PC-3 (cell line): ENCODE results near the gene NOSIP. TPM values are rescaled to one million over a fixed set of nuclear protein-coding genes. Genes with fewer than 3 reads are reported as not detected.

Experiments used
- ATAC-seq: fragments of 200-7000 bp; cut with Tn5 transposase; 2 replicates; pipeline ENCODE4 v1.9.1; 2020; ENCODE audit warnings: mild to moderate bottlenecking, moderate library complexity
- BruUV-seq: library from RNA; stranded (reverse); fragments of 400-500 nt; replicated peaks from 2 replicates; lab custom pipeline; 2021; lab: Mats Ljungman, UMichigan
- CTCF ChIA-PET: fragments of 300-600 bp; sonication (Branson Sonifier 250); formaldehyde crosslinking; loops from one replicate; lab custom pipeline; 2022; ENCODE audit warnings: antibody characterized with exemption; lab: Charles Lee
- POLR2A ChIA-PET: fragments of 300-600 bp; sonication (Branson Sonifier 250); formaldehyde crosslinking; loops from one replicate; lab custom pipeline; 2022; ENCODE audit warnings: antibody characterized with exemption; ENCODE audit not compliant: unreplicated experiment; lab: Charles Lee
- DNase-seq: peaks from one replicate; pipeline ENCODE4 v3.0.0-alpha.2; 2015
- H2AFZ ChIP-seq: fragments of 300-600 bp; sonication (generic); 2 replicates; pipeline ENCODE4 v1.6.0; 2016; ENCODE audit warnings: antibody characterized with exemption, low read length
- H3F3A ChIP-seq: fragments of 300-600 bp; sonication (generic); one replicate; pipeline ENCODE4 v1.6.0; 2017; ENCODE audit warnings: antibody characterized with exemption, low read length, control low read depth, mild to moderate bottlenecking; ENCODE audit not compliant: unreplicated experiment
- H3K27ac ChIP-seq: fragments of 300-600 bp; sonication (generic); 2 replicates; pipeline ENCODE4 v1.5.1; 2016; ENCODE audit warnings: mild to moderate bottlenecking, low read length
- H3K27me3 ChIP-seq: fragments of 300-600 bp; sonication (generic); 2 replicates; pipeline ENCODE4 v1.6.1; 2016; ENCODE audit warnings: low read length, mixed read lengths
- H3K36me3 ChIP-seq: fragments of 300-600 bp; sonication (generic); 2 replicates; pipeline ENCODE4 v1.6.1; 2016; ENCODE audit warnings: low read depth, mixed run types, low read length, mixed read lengths
- H3K4me1 ChIP-seq: fragments of 300-600 bp; sonication (generic); 2 replicates; pipeline ENCODE4 v1.5.1; 2016; ENCODE audit warnings: low read length; ENCODE audit not compliant: insufficient read depth
- H3K4me2 ChIP-seq: fragments of 300-600 bp; sonication (generic); 2 replicates; pipeline ENCODE4 v1.6.0; 2016; ENCODE audit warnings: low read length
- H3K4me3 ChIP-seq: fragments of 300-600 bp; sonication (generic); 2 replicates; pipeline ENCODE4 v1.5.1; 2016; ENCODE audit warnings: mild to moderate bottlenecking, low read length, mixed read lengths
- H3K79me2 ChIP-seq: fragments of 300-600 bp; sonication (generic); 2 replicates; pipeline ENCODE4 v1.6.1; 2017; ENCODE audit warnings: low read length, mixed read lengths
- H3K9ac ChIP-seq: fragments of 300-600 bp; sonication (generic); 2 replicates; pipeline ENCODE4 v1.6.0; 2016; ENCODE audit warnings: mild to moderate bottlenecking, low read length
- H3K9me2 ChIP-seq: fragments of 300-600 bp; sonication (generic); replicated peaks from 2 replicates; pipeline ENCODE4 v1.6.1; 2016; ENCODE audit warnings: mixed run types, low read length, mixed read lengths
- H3K9me3 ChIP-seq: fragments of 300-600 bp; sonication (generic); 2 replicates; pipeline ENCODE4 v1.6.1; 2016; ENCODE audit warnings: low read length, mixed read lengths
- H4K20me1 ChIP-seq: fragments of 300-600 bp; sonication (generic); 2 replicates; pipeline ENCODE4 v1.6.1; 2016; ENCODE audit warnings: low read length, mixed read lengths
- CTCF ChIP-seq: fragments of 300-600 bp; sonication (generic); conservative IDR thresholded peaks from 2 replicates; pipeline ENCODE4 v1.5.1; 2017; ENCODE audit warnings: antibody characterized with exemption, low read depth, mild to moderate bottlenecking, low read length
- EZH2 ChIP-seq: fragments of 300-600 bp; sonication (generic); IDR thresholded peaks from one replicate; pipeline ENCODE4 v1.6.1; 2017; ENCODE audit warnings: antibody characterized with exemption, mild to moderate bottlenecking, low read length; ENCODE audit not compliant: unreplicated experiment
- EZH2phosphoT487 ChIP-seq: fragments of 300-600 bp; sonication (generic); IDR thresholded peaks from 2 replicates; pipeline ENCODE4 v1.6.1; 2018; ENCODE audit warnings: mild to moderate bottlenecking, antibody characterized with exemption, low read length, borderline replicate concordance
- intact Hi-C: fragments of 100-400 bp; cut with micrococcal nuclease; formaldehyde crosslinking; loops from 2 replicates; pipeline ENCODE4 v1.9.0; 2023
- total RNA-seq: library from RNA; depleted of rRNA; stranded (reverse); fragments of >200 nt; gene quantifications from 2 replicates; pipeline ENCODE4 v1.2.3, GENCODE V29; 2014

Gene NOSIP
- total RNA-seq, 1 experiment from 2014 or later: 195 TPM

DNA sequence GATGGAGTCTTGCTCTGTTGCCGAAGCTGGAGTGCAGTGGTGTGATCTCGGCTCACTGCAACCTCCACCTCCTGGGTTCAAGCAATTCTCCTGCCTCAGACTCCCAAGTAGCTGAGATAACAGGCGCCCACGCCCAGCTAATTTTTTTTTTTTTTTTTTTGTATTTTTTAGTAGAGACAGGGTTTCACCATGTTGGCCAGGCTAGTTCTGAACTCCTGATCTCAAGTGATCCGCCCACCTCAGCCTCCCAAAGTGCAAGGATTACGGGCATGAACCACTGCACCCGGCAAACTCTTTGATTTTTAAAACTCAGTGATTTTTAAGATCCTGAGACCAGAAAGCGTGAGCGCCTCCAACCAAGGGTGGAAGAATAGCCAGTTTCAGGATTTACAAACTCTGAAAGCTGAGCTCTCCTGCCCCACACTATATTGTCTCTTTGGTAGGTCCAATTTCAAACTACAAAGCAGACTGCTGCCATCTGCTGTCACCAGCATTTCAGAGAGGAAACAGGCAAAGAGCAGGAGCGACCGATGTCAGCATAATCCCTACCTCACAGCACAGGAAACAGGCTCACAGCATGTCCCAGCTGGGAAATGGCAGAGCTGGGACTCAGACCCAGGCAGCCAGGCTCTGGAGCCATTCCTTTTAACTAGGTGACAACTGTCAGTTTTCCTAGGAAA, 9.2 kb downstream of the NOSIP start:
- peaks cover 16% of the 10 kb centered on the region; the same call in 1 of the 2 replicates for H3K4me1 ChIP-seq
- no peaks in the 10 kb centered on the region for H3F3A ChIP-seq
- CTCF ChIA-PET: interaction anchor here (0.6 to 0.7 kb wide), 3 partner anchors 25 to 94 kb away, joined by 3 to 4 read pairs (median 3); no protein-coding TSS in a partner anchor
- H3K9me2 ChIP-seq: no peaks in the 10 kb centered on the region
- H3K9ac ChIP-seq: no peak overlapping the region
- no peaks in the 10 kb centered on the region for H3K27me3 ChIP-seq
- no peak overlapping the region for H3K4me2 ChIP-seq
- intact Hi-C loops: loop anchor here (1.0 to 2.0 kb wide), 2 partner anchors 24 to 68 kb away; no protein-coding TSS in a partner anchor
- H3K79me2 ChIP-seq: peaks cover 52% of the 10 kb centered on the region
- TF ChIP-seq EZH2 (no peak), CTCF (peak; percentile 51)
- peak; percentile 44 for DNase-seq
- H3K4me3 ChIP-seq: no peak overlapping the region
- no TSS peak for BruUV-seq
- H2AFZ ChIP-seq: no peak overlapping the region
- no peaks in the 10 kb centered on the region for H3K9me3 ChIP-seq
- H3K36me3 ChIP-seq: peaks cover 18% of the 10 kb centered on the region
- H3K27ac ChIP-seq: no peak overlapping the region
- 0 out of 2 replicates have a peak, but pooled peaks cover 9% of the 10 kb centered on the region for H4K20me1 ChIP-seq
- POLR2A ChIA-PET: no interaction called here
- peak; percentile 76 for ATAC-seq

GRCh38 chr19:49570138-49570856, 10.1 kb downstream of the NOSIP start:
- intact Hi-C loops: loop anchor here (1.0 to 2.0 kb wide), 2 partner anchors 23 to 67 kb away; no protein-coding TSS in a partner anchor
- DNase-seq (peak; percentile 92), ATAC-seq (peak; percentile 75)
- no peak for TF ChIP-seq EZH2phosphoT487
- no peak for TF ChIP-seq EZH2
- peak; percentile 99 for TF ChIP-seq CTCF
- Histone ChIP-seq H3K9me2 (no peaks in the 10 kb centered on the region), H3K4me3 (no peak overlapping the region), H3K4me2 (no peak overlapping the region), H3K9ac (no peak overlapping the region), H3K27me3 (no peaks in the 10 kb centered on the region), H3K79me2 (peaks cover 58% of the 10 kb centered on the region), H3K27ac (no peak overlapping the region), H3K9me3 (no peaks in the 10 kb centered on the region), H2AFZ (no peak overlapping the region), H3K36me3 (peaks cover 12% of the 10 kb centered on the region), H3K4me1 (peaks cover 16% of the 10 kb centered on the region; the same call in 1 of the 2 replicates), H4K20me1 (0 out of 2 replicates have a peak, but pooled peaks cover 9% of the 10 kb centered on the region), H3F3A (no peaks in the 10 kb centered on the region)
- no TSS peak for BruUV-seq
- ChIA-PET POLR2A (no interaction called here), CTCF (interaction anchor here (1.0 to 1.2 kb wide), 6 partner anchors 9 to 106 kb away, joined by 3 to 12 read pairs (median 4); partner anchors contain the start of gene RCN3)
